Measurements from ENCODE around the gene CADM2. TPM values are rescaled to one million over a fixed set of nuclear protein-coding genes. Genes with fewer than 3 reads are reported as not detected.

Gene CADM2
- total RNA-seq, 1 experiment from 2014 or later: 10.9 TPM

DNA sequence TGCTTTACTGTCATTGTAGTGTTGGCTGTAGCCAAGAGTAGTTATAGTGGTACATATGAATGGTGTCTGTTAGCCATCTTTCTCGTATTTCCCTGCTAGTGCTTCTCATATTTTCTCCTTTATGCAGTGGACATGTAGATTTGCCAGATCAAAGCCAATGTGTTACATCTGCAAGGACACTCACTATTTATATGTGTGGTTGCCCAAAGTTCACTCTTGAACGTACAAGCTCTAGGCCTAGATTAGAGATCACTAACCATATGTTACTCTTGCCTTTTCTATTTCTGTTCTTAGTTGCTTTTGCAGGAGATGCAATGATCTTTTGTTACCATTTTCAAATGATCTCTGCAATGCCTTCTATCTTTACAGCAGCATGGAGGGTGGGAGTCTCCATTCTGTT lies 78.4 kb downstream of the CADM2 start:
- H2AK5ac ChIP-seq (ENCODE audit: insufficient read length, low read length): no peak overlapping the region
- H3T11ph ChIP-seq (ENCODE audit: low read length): no peak overlapping the region
- DNase-seq: no peak
- TF ChIP-seq, protein P1, sequence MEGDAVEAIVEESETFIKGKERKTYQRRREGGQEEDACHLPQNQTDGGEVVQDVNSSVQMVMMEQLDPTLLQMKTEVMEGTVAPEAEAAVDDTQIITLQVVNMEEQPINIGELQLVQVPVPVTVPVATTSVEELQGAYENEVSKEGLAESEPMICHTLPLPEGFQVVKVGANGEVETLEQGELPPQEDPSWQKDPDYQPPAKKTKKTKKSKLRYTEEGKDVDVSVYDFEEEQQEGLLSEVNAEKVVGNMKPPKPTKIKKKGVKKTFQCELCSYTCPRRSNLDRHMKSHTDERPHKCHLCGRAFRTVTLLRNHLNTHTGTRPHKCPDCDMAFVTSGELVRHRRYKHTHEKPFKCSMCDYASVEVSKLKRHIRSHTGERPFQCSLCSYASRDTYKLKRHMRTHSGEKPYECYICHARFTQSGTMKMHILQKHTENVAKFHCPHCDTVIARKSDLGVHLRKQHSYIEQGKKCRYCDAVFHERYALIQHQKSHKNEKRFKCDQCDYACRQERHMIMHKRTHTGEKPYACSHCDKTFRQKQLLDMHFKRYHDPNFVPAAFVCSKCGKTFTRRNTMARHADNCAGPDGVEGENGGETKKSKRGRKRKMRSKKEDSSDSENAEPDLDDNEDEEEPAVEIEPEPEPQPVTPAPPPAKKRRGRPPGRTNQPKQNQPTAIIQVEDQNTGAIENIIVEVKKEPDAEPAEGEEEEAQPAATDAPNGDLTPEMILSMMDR (conservative IDR thresholded peaks at IDR 0.05): no peak
- no peaks in the 10 kb centered on the region; the same call in 1 of the 2 replicates for H3K4me1 ChIP-seq (ENCODE audit: insufficient read depth, low read length)
- H3K9ac ChIP-seq (ENCODE audit: extremely low read depth, insufficient read length, low read length): no peak overlapping the region
- H3K27me3 ChIP-seq (ENCODE audit: insufficient read depth, low read length): no peaks in the 10 kb centered on the region
- no peak overlapping the region for H4K5ac ChIP-seq (ENCODE audit: insufficient read length, low read depth, low read length)
- no peak overlapping the region for H2BK12ac ChIP-seq (ENCODE audit: insufficient read length, low read depth, low read length)
- H3K23me2 ChIP-seq (ENCODE audit: insufficient read length, low read depth, low read length, poor library complexity, severe bottlenecking): no peaks in the 10 kb centered on the region
- H3K4me3 Mint-ChIP-seq: no peak overlapping the region
- H2BK120ac ChIP-seq (ENCODE audit: low read depth, low read length, poor library complexity, severe bottlenecking): no peak overlapping the region
- no peak overlapping the region for H3K4me2 ChIP-seq (ENCODE audit: insufficient read depth, insufficient read length, low read length)
- no peaks in the 10 kb centered on the region for H3K36me3 Mint-ChIP-seq (ENCODE audit: insufficient read depth in 1 of 3, low read depth in 3 of 3)
- H2BK20ac ChIP-seq (ENCODE audit: low read depth, low read length, poor library complexity, severe bottlenecking): no peak overlapping the region
- H3K14ac ChIP-seq (ENCODE audit: insufficient read depth, low read length): no peak overlapping the region
- WGBS (ENCODE audit: extremely low coverage, insufficient read length, low lambda C conversion rate): no CpG with 5 or more reads among the region's 2 CpGs
- no peaks in the 10 kb centered on the region for H4K20me1 ChIP-seq (ENCODE audit: control insufficient read depth, insufficient read depth, insufficient read length)
- H3K27me3 Mint-ChIP-seq (ENCODE audit: low read depth): no peaks in the 10 kb centered on the region
- H3K27ac Mint-ChIP-seq: no peak overlapping the region; a peak in 2 of 7 replicates
- H3K4me1 Mint-ChIP-seq: peaks cover 25 to 40% of the 10 kb centered on the region in 2 experiments
- no peaks in the 10 kb centered on the region for H3K79me1 ChIP-seq (ENCODE audit: insufficient read depth, low read depth, low read length, poor library complexity, severe bottlenecking)
- H3K27ac ChIP-seq (ENCODE audit: insufficient read length, low read depth, low read length): no peak overlapping the region
- no peaks in the 10 kb centered on the region for H3K79me2 ChIP-seq (ENCODE audit: insufficient read depth, low read length)
- H3K9me3 ChIP-seq (ENCODE audit: control insufficient read depth, low read depth, low read length): no peaks in the 10 kb centered on the region
- no peaks in the 10 kb centered on the region for H3K9me3 Mint-ChIP-seq
- no peak overlapping the region for H4K8ac ChIP-seq (replicated peaks; ENCODE audit: insufficient read length, low read depth, low read length)
- no peak overlapping the region for H4K91ac ChIP-seq (ENCODE audit: insufficient read length, low read depth, low read length)
- H2AFZ ChIP-seq (ENCODE audit: low read length): no peak overlapping the region
- H3K4ac ChIP-seq (ENCODE audit: low read depth, low read length): no peak overlapping the region
- no peak overlapping the region for H2BK5ac ChIP-seq (ENCODE audit: insufficient read length, low read length)
- H2BK15ac ChIP-seq (ENCODE audit: low read depth, low read length): no peak overlapping the region
- H3K56ac ChIP-seq (ENCODE audit: insufficient read length, low read depth, low read length): no peak overlapping the region
- no peak overlapping the region for H3K23ac ChIP-seq (ENCODE audit: insufficient read length, low read depth, low read length)
- no peak overlapping the region for H3K18ac ChIP-seq (ENCODE audit: insufficient read length, low read depth, low read length)

Measured in H9 (cell line).